Neuronal stem cell (in vitro differentiated cells): Measurements from ENCODE around the gene LDLRAP1.
"Not testable (repeated sequence)": the region's sequence is repeated elsewhere in the genome, so short reads cannot be mapped to it uniquely, and the experiment has no call there.

Source experiments
- DNase-seq: peaks from one replicate; pipeline ENCODE4 v3.0.0-alpha.2; 2013; ENCODE audit warnings: low spot score
- H2AFZ ChIP-seq: one replicate; pipeline ENCODE4 v1.6.1; 2013; ENCODE audit warnings: mild to moderate bottlenecking, low read length, inconsistent platforms
- H2AK5ac ChIP-seq: 2 replicates; pipeline ENCODE4 v1.6.1; 2013; ENCODE audit warnings: low read depth, mild to moderate bottlenecking, inconsistent platforms, low read length, moderate library complexity, mixed read lengths
- H2BK120ac ChIP-seq: 2 replicates; pipeline ENCODE4 v1.6.1; 2013; ENCODE audit warnings: low read depth, mild to moderate bottlenecking, inconsistent platforms, low read length, moderate library complexity, mixed read lengths
- H2BK12ac ChIP-seq: one replicate; pipeline ENCODE4 v1.6.1; 2013; ENCODE audit warnings: low read length, inconsistent platforms
- H2BK15ac ChIP-seq: 2 replicates; pipeline ENCODE4 v1.6.1; 2013; ENCODE audit warnings: mild to moderate bottlenecking, low read length, inconsistent platforms, mixed read lengths
- H2BK5ac ChIP-seq: one replicate; pipeline ENCODE4 v1.6.1; 2013; ENCODE audit warnings: inconsistent platforms, mild to moderate bottlenecking, low read length, moderate library complexity
- H3K14ac ChIP-seq: one replicate; pipeline ENCODE4 v1.6.1; 2013; ENCODE audit warnings: low read length, inconsistent platforms
- H3K18ac ChIP-seq: 2 replicates; pipeline ENCODE4 v1.6.1; 2013; ENCODE audit warnings: low read length, inconsistent platforms
- H3K23ac ChIP-seq: 2 replicates; pipeline ENCODE4 v1.6.1; 2013; ENCODE audit warnings: low read depth, mild to moderate bottlenecking, mixed read lengths, low read length, inconsistent platforms; ENCODE audit not compliant: poor library complexity
- H3K27ac ChIP-seq: replicated peaks from 3 replicates; pipeline ENCODE4 v1.5.1; 2013; ENCODE audit warnings: low read length, inconsistent platforms
- H3K27me3 ChIP-seq, 3 experiments: 2 replicates each; pipeline ENCODE4 v1.6.1; 2013; ENCODE audit warnings: low read length in 3 of 3, mild to moderate bottlenecking in 2 of 3, inconsistent platforms in 1 of 3, low read depth in 1 of 3, mixed read lengths in 1 of 3, moderate library complexity in 1 of 3; ENCODE audit not compliant: control insufficient read depth in 3 of 3, insufficient read depth in 3 of 3
- H3K36me3 ChIP-seq, 2 donors: replicated peaks in 1 of 2; 2 replicates each; pipeline ENCODE4 v1.6.1; 2013; ENCODE audit warnings: low read length in 2 of 2; ENCODE audit not compliant: control insufficient read depth in 2 of 2, insufficient read depth in 2 of 2
- H3K4ac ChIP-seq: 2 replicates; pipeline ENCODE4 v1.6.1; 2013; ENCODE audit warnings: inconsistent platforms, mild to moderate bottlenecking, low read length, moderate library complexity
- H3K4me1 ChIP-seq, 2 donors: 1 replicate in 1 of 2; 2 replicates in 1 of 2; pipeline ENCODE4 v1.6.1; 2013; ENCODE audit warnings: low read length in 2 of 2, low read depth in 1 of 2; ENCODE audit not compliant: control insufficient read depth in 2 of 2, insufficient read depth in 1 of 2
- H3K4me2 ChIP-seq: one replicate; pipeline ENCODE4 v1.6.1; 2013; ENCODE audit warnings: mild to moderate bottlenecking, low read length, inconsistent platforms; ENCODE audit not compliant: insufficient read depth, poor library complexity, severe bottlenecking
- H3K4me3 ChIP-seq, 2 donors: 2 replicates each; pipeline ENCODE4 v1.5.1; 2013; ENCODE audit warnings: low read length in 2 of 2, mild to moderate bottlenecking in 2 of 2, inconsistent platforms in 1 of 2, moderate library complexity in 1 of 2
- H3K79me1 ChIP-seq: one replicate; pipeline ENCODE4 v1.6.1; 2013; ENCODE audit warnings: low read depth, mild to moderate bottlenecking, inconsistent platforms, low read length, moderate library complexity
- H3K9ac ChIP-seq: one replicate; pipeline ENCODE4 v1.6.1; 2013; ENCODE audit warnings: mild to moderate bottlenecking, low read depth, low read length, inconsistent platforms; ENCODE audit not compliant: poor library complexity
- H3K9me3 ChIP-seq, 2 donors: replicated peaks in 1 of 2; 2 replicates each; pipeline versions ENCODE3 to v1.6.1; 2013; ENCODE audit warnings: low read length in 2 of 2, mild to moderate bottlenecking in 2 of 2, inconsistent platforms in 1 of 2, low read depth in 1 of 2, mixed read lengths in 1 of 2, moderate library complexity in 1 of 2; ENCODE audit not compliant: control insufficient read depth in 2 of 2, insufficient read depth in 1 of 2
- H4K8ac ChIP-seq: one replicate; pipeline ENCODE4 v1.6.1; 2013; ENCODE audit warnings: low read depth, mild to moderate bottlenecking, inconsistent platforms, low read length, moderate library complexity
- H4K91ac ChIP-seq: one replicate; pipeline ENCODE4 v1.6.1; 2013; ENCODE audit warnings: low read length, low read depth, mild to moderate bottlenecking, inconsistent platforms; ENCODE audit not compliant: poor library complexity
- WGBS, 2 donors: extraction: QIAGEN DNeasy Blood & Tissue Kit; methylation state at CpG; one replicate each; pipeline ENCODE4 v1.1.7; 2013; ENCODE audit warnings: missing lambda C conversion rate in 2 of 2, mixed read lengths in 1 of 2; ENCODE audit not compliant: insufficient read length in 2 of 2, insufficient replicate concordance in 1 of 2; ENCODE audit errors: extremely low coverage in 2 of 2; 5-methylcytosine and 5-hydroxymethylcytosine counted together

The LDLRAP1 gene

DNA sequence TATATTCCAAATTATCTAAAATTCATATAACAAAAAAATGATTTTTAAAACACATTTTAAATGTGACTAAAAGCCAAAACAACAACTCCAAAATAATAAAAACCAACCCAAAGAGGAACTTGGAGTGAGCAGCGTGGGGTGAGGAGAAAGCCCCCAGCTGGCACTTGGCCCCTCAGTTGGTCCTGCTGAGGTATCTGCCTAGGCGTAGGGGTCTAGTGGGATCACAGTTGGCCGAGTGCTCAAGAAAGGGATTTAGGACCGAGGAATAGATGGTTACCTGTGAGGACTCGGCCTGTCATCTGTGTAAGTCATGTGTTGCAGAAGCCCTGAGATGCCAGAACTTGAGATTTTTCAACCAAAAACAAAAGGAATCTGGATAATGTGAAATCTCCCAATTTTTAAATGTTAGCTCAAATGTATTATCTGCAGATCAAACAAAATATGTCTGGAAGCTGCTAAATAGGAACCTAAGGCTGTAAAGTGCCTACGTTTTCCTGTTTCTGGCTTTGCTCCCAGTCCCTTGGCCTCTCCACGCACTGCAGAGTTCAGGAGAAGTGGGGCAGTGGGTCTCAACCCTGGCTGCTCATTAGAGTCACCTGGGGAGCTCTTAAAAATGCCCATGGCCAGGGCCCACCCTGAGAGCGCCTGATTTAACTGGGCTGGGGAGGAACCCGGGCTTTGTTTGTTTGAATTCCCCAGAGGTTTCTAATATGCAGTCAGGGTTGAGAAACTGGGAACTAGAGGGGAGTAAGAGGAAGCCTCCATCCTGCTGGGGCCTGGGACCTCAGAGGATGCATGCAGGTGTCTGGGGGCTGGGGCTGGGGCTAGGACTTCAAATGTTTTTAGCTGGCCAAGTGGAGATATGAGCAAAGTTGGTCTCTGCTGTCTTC lies 38.5 kb upstream of the LDLRAP1 start:
- H3K36me3 ChIP-seq, result peaks cover 0 to 13% of the 10 kb centered on the region in 2 donors
- no peak overlapping the region for H3K18ac ChIP-seq
- H2BK15ac ChIP-seq, result no peak overlapping the region
- no peak overlapping the region for H2AK5ac ChIP-seq
- H2BK120ac ChIP-seq, result no peak overlapping the region
- no peak overlapping the region for H2BK5ac ChIP-seq
- no peak for DNase-seq
- no peak overlapping the region for H2BK12ac ChIP-seq
- H4K8ac ChIP-seq, result no peak overlapping the region
- H4K91ac ChIP-seq, result no peak overlapping the region
- H3K23ac ChIP-seq, result no peak overlapping the region
- H3K27ac ChIP-seq, result no peak overlapping the region
- no peak overlapping the region for H3K4me3 ChIP-seq
- H3K4me2 ChIP-seq, result no peak overlapping the region
- H3K27me3 ChIP-seq, result no peaks in the 10 kb centered on the region
- peaks cover 4% of the 10 kb centered on the region in 2 donors for H3K4me1 ChIP-seq
- no peak overlapping the region for H3K9ac ChIP-seq
- no peaks in the 10 kb centered on the region for H3K79me1 ChIP-seq
- WGBS, 2 donors, result no CpG with 5 or more reads among the region's 9 CpGs
- H3K9me3 ChIP-seq, result peaks cover 0 to 3% of the 10 kb centered on the region in 2 donors
- no peak overlapping the region for H2AFZ ChIP-seq
- no peak overlapping the region for H3K14ac ChIP-seq
- H3K4ac ChIP-seq, result no peak overlapping the region

DNA sequence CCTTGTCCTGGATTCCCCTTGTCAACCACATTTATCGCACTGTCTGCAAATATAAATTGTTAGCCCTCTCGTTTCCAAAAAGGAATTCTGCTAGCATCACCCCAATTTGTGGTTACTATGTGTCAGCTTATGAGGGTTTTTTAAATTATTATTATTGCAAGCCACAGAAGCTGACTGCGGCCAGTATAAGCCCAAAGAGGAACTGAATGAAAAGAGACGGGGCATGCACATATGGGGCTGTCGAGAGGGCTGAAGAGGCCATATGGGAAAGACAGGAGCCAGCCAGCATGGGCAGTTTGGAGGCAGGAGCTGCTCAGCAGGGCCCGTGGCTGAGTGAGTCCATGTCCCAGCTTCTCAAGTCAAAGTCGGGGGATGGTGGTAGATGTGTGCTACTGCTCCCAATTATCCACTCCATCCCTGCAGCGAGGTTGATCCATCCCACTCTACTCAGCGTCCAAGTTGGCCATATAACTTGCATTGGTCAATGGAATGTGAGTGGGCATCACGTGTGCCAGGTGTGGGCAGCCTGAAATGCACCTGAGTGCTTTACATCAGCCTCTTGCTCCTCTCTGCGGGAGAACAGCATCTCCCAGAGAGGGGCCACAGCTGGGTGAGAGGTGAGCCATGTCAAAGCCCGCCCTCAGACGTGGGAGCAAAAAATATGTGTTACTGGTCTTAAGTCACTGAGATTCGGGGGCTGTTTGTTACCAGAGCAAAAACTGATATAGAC lies 37.6 kb upstream of the LDLRAP1 start:
- no peak overlapping the region for H2AFZ ChIP-seq
- H3K23ac ChIP-seq, result no peak overlapping the region
- WGBS, 2 donors, result no CpG with 5 or more reads among the region's 14 CpGs
- H3K18ac ChIP-seq, result peak overlapping the region; percentile 29
- H2BK5ac ChIP-seq, result peak overlapping the region; percentile 7
- no peak overlapping the region for H3K4ac ChIP-seq
- H4K8ac ChIP-seq, result no peak overlapping the region
- no peak overlapping the region for H4K91ac ChIP-seq
- DNase-seq, result no peak
- no peak overlapping the region for H3K14ac ChIP-seq
- H3K4me3 ChIP-seq, result peak overlapping the region in 1 of 2 donors; percentile 27
- peaks cover 0 to 3% of the 10 kb centered on the region in 2 donors for H3K9me3 ChIP-seq
- H3K36me3 ChIP-seq, result peaks cover 0 to 13% of the 10 kb centered on the region in 2 donors
- H2BK15ac ChIP-seq, result no peak overlapping the region
- no peak overlapping the region for H2BK12ac ChIP-seq
- H2AK5ac ChIP-seq, result peak overlapping the region; percentile 36
- H3K79me1 ChIP-seq, result no peaks in the 10 kb centered on the region
- H3K9ac ChIP-seq, result no peak overlapping the region
- H3K27ac ChIP-seq, result no peak overlapping the region
- no peak overlapping the region for H3K4me2 ChIP-seq
- H3K27me3 ChIP-seq, result no peaks in the 10 kb centered on the region
- H2BK120ac ChIP-seq, result no peak overlapping the region
- peaks cover 4% of the 10 kb centered on the region in 2 donors for H3K4me1 ChIP-seq

DNA sequence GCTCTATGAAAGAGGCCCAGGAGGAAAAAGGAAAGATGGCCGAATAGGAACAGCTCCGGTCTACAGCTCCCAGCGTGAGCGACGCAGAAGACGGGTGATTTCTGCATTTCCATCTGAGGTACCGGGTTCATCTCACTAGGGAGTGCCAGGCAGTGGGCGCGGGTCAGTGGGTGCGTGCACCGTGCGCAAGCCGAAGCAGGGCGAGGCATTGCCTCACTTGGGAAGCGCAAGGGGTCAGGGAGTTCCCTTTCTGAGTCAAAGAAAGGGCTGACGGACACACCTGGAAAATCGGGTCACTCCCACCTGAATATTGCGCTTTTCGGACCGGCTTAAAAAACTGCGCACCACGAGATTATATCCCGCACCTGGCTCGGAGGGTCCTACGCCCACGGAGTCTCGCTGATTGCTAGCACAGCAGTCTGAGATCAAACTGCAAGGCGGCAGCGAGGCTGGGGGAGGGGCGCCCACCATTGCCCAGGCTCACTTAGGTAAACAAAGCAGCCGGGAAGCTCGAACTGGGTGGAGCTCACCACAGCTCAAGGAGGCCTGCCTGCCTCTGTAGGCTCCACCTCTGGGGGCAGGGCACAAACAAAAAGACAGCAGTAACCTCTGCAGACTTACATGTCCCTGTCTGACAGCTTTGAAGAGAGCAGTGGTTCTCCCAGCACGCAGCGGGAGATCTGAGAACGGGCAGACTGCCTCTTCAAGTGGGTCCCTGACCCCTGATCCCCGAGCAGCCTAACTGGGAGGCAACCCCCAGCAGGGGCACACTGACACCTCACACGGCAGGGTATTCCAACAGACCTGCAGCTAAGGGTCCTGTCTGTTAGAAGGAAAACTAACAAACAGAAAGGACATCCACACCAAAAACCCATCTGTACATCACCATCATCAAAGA lies 36.6 kb upstream of the LDLRAP1 start:
- peak overlapping the region; percentile 44 for H3K9ac ChIP-seq
- peak overlapping the region; percentile 56 for H2AFZ ChIP-seq
- not testable (repeated sequence) for H3K14ac ChIP-seq, H3K4ac ChIP-seq, H3K36me3 ChIP-seq, H3K18ac ChIP-seq, H3K79me1 ChIP-seq, H3K23ac ChIP-seq, H3K27me3 ChIP-seq, H2BK12ac ChIP-seq, H3K4me1 ChIP-seq, H3K9me3 ChIP-seq, H2BK120ac ChIP-seq, DNase-seq, H3K4me3 ChIP-seq, H2AK5ac ChIP-seq, H2BK15ac ChIP-seq, H4K91ac ChIP-seq, H3K27ac ChIP-seq, H3K4me2 ChIP-seq, H4K8ac ChIP-seq
- H2BK5ac ChIP-seq, result peak overlapping the region; percentile 7
- no CpG with 5 or more reads among the region's 37 CpGs for WGBS, 2 donors
